NCI-H146 (cell line): ENCODE results near the gene PRR18.
"Not testable (repeated sequence)": the region's sequence is repeated elsewhere in the genome, so short reads cannot be mapped to it uniquely, and the experiment has no call there.

Experiments
- DNase-seq: peaks from one replicate; lab custom pipeline; 2025; lab: John Stamatoyannopoulos, UW

The PRR18 gene, protein sequence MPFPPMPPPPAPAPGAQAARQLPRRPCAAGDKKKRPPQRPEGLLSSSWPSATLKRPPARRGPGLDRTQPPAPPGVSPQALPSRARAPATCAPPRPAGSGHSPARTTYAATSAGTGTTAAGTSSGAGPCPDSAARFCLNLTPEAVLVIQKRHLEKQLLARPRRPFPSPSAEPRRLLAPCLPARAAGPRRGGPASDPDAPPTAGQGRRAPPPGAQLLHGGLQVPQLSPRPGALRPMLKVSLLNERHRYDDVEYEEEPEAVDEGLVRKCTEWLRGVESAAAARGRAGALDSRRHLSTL

DNA sequence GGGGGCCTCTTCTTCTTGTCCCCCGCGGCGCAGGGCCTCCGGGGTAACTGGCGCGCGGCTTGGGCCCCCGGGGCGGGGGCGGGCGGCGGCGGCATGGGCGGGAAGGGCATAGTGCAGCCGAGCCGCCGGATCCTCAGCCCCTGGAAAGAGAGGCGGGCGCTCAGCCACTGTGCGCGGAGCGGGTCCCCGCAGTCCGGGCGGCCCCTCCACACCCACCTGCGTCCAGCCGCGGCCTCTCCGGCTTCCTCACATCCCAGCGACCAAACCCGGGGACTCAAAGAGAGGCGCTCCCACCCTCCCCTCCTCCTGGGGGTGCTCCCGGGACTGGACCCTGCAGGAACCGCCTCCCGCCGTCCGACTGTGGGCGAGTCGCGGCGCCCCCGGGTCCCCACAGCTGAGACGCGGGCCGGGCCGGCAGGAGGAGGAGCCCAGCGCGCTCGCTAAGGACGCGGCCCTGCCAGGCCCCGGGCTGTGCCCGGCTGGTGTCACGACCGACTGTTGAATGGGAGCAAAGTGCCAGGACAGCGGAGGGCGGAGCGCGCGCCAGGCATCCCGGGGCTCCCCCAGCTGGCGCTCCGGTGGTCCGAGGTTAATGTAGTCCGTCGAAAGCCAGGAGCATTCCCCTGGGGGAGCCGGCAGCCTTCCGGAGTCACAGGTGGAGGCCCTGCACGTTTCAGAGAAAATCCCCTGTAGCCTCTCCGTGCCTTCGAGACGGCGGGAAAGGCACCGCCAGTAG is at the start of gene PRR18:
Gene PRR18, minus strand, starts transcription at position 360 of the 736 bp plus-strand sequence. Its CDS starts 250 bp downstream, at position 110.
- peak; percentile 83 for DNase-seq

DNA sequence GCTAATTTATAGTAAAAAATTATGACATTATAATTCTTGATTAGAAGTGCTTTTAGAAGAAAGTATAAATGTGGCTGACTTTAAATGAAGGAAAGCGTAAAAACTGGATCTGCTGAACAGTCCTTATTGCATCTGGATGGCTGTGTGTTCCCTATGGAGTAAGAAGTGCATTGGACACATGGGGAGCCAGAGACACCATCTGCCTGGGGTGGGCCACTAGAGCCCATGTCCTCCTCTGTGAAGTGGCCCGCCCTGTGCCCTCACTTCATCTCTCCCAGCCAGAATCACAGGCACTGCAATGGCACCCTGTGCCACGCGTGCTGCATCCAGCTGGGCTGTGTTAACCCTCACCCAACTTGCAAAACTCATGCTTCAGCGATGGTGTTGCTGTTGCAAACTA is 47.4 kb upstream of the PRR18 start:
- DNase-seq, result no peak

DNA sequence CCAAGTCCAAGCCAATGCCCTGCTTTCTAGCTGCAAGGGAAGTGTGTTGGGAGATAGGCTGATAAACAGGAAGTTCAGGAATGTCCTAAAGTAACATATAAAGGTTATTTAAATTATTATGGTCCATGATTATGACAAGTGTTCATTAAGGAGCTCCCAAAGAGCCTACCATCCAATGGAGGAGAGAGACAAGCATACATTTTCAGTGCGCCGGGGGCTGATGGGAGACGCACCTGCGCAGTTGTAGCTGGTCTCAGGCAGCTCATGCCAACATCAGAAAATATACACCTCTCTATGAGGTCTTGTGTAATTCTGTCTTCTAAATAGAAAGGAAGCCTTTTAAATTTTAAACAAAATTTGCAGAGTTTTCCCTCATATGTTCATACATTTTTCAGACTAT is 46.8 kb upstream of the PRR18 start:
- no peak for DNase-seq

DNA sequence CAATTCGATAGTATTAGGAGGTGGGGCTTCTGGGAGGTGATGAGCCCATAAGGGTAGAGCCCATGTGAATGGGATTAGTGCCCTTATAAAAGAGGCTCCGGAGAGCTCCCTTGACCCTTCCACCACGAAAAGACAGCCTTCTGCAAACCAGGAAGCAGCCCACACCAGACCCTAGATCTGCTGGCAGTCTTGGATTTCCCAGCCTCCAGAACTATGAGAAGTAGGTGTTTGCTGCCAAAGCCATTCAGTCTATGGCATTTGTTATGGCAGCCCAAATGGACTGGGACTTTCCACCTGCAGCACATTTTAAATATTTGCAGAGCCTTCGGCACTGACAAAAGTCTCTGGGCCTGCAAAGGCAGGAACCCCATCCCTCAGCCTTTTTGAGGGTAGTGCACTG is 46.0 kb upstream of the PRR18 start:
- no peak for DNase-seq

DNA sequence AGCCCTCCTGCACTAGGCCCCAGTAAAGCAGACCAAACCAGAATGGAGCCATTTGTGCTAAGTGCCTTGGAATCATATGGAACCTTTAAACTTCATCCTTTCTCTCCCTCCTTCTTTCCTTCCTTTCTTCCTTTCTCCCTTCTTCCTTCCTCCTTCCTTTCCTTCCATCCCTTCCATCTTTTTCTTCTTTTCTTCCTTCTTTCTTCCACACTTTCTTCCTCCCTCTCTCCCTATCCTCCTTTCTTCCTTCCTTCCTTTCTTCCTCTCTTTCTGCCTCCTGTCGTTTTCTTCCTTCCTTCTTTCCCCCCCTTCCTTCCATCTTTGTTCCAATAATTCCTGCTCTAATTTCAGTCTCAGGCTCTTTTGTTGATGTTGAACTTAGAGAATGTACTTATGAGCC is 45.3 kb upstream of the PRR18 start:
- no peak for DNase-seq

DNA sequence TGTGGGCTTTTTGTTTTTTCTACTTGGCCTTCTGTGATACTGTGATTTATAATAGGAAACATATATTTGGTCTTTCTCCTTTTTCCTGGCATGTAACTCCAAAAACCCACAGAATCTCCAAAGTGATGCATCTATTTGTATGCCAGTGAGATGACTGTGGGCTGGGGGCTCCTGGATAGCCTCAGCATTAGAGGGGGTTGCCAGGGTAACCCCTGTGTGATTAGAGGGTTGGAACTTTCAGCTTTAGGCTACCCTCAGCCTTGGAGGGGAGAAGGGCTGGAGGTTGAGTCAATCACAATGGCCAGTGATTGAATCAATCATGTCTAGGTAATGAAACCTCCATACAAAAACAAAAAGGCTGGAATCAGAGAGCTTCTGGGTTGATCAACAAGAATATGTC is 44.7 kb upstream of the PRR18 start:
- DNase-seq, result no peak

DNA sequence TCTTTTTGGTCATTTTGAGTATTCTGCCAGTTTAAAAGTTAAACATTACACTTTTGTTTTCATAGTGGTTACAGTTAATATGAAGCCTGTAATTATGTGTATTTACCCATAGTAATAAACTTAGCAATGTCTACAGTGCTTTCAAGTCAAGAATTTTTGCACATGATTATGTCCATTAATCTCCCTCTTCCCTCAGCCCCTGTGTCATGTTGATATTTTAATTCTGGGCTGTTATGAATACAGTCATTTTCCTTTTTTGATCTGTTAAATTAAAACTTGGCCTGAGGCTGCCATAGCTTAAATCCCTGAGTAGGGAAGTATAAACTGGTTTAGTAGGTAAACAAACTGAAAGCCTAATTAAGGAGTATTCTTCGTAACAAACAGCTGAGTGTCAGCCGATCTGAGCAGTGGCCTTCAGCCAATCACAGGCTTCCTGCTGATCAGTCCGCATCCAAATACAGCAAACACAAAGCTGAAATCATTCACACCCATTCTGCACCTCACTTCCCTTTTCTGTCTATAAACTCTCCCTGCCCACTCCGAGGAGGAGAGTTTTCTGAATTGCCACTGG is 43.6 kb upstream of the PRR18 start:
- DNase-seq, result peak; percentile 77

DNA sequence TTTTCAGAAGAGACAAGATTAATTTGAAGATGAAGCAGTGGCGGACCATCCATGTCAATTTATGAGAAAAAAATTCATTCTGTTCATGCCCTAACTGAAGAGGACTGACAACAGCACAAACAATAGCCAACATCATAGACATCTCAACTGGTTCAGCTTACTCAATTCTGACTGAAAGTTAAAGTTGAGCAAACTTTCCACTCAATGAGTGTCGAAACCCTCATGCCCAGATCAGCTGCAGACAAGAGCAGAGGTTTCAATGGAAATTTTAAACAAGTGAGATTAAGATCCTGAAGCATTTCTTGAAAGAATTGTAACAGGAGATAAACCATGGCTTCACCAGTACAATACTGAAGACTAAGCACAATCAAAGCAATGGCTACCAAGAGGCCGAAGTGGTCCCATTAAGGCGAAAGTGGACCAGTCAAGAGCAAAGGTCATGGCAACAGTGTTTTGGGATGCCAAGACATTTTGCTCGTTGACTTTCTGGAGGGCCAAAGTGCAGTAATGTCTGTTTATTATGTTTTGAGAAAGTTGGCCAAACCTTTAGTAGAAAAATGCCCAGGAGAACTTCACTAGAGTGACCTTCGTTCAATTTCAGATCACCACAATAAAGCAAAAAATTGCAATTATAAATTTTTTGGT is 40.2 kb upstream of the PRR18 start:
- no peak for DNase-seq

DNA sequence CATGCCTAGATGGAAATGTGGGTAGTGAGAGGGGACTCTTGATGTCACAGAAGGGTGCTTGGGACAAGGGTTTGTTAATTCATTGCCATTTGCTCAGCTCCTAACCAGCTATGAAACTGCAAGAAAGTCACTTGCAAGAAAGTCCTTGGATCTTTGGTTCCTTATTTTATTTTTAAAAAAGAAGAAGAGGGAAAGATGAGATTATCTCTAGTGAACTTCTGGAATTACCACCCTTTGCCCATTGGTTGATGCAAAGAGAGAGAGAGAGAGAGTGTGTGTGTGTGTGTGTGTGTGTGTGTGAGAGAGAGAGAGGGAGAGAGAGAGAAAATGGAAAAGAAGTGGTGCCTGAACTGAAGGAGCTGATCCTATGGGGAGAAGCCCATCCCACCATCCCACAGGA is 38.8 kb upstream of the PRR18 start:
- DNase-seq, result no peak

DNA sequence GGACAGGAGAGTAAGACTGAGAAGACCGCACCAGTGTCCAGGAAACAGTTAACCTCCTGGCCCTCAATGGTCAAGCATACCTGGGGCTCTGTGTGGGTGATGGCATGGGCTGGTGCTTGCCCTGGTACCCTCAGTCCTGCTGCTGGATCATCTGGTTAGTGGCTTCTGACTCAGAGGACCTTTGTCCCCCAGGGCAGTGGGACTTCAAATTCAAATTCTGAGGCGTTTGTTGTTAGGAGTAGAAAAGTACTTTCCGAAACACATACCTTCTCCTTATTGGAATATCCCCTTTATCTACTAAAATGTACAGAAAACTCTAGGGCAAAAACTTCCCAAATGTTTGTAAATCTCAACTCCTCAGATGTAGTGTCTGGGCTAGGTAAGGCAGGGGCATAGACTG is 38.3 kb upstream of the PRR18 start:
- DNase-seq, result no peak

DNA sequence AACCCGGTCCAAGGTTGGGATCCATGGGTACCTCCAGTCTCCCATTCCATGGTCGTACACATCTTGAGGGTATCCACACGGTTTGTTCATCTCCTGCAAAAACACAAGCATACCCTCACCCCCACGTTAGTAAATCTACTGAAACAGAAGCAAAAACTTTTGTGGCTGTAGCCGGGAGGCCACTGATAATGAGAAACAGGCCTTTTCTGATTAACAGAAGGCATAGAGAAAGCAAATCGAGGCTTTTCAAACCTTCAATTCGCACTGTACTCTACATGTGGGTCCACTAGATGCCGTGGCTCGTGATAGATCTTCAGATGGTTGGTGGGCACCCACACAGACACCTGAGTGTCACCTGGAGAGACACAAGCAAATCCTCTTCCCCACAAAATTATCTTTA is 37.5 kb upstream of the PRR18 start:
- not testable (repeated sequence) for DNase-seq

DNA sequence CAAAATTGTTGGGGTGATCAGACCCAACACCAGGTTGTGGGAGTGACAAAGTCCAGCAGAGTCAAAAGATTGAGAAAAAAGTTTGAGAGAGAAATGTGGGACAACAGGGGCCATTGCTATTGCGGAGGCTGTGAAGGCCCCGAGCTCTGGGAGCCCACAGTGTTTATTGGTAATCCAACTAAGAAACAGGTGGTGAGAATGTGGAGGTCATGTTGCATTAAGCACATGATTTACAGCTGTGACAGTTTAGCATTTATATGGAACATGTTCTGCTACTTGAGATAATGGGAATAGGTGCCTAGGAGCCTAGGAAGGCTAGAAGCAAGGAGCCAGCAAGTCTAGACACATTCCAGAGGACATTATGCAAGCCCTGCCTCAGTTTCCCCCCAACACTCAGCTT is 36.7 kb upstream of the PRR18 start:
- not testable (repeated sequence) for DNase-seq

DNA sequence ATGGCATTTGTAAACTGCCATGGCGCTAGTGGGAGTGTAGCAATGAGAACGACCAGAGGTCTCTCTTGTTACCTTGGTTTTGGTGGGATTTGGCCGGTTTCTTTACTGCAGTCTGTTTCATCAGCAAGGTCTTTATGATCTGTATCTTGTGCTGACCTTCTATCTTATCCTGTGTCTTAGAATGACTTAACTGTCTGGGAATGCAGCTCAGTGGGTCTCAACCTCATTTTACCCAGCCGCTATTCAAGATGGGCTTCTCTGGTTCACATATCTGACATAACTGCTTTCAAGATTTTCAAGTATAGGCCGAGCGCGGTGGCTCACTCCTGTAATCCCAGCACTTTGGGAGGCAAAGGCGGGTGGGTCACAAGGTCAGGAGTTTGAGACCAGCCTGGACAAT is 36.0 kb upstream of the PRR18 start:
- no peak for DNase-seq

DNA sequence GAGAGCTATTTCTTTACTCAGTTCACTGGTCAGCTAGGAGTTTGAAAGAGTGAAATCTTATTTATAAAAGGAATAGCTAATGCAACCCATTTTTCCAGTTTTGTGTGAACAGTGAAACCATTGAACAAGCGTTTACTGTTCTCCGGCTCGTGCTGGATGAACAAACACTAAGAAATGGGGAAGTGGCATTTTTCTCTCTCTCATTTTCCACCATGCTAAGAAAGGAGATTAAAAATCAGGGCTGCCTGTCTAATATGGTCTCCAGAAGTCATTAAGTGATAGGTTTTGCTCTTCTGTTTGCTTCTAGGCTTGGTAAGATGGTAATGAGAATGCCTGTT is 34.9 kb upstream of the PRR18 start:
- no peak for DNase-seq

DNA sequence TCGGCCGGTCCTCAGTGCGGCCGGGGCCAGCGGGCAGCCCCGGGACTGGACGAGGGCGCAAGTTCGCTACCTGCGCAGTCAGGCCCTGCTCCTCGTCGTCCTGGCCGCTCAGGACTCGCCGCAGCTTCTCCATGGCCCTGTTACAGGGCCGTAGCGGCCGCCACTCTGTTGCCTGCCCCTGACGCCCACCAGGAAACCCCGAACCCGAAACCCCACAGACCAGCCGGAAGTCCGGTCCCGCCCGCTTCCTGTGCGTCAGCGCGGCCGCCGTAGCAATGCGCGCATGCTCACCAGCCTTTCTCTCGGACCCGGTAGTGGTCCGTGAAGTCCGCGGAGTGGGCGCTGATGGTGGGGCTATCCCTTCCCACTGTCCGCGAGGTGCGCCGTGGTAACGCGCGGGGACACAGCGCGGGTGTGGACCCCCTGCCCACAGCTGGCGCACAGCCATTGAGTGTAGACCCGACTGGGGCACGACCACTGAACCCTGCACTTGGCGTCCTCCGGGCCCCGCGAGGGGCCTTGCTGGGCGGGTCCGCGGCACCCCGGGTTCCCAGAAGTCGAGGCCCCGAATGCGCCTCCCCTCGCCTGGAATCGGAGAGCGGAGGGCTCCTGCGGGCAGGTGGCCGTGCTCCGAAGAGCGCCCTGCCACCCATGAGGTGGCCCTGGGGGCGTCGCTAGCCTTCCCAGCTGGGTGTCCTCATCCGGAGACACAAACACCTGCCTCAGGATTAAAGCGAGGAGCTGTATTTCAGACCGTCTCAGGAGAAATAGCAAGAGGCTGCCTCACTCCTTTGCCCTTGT is 34.4 kb upstream of the PRR18 start, which contains the start of gene SFT2D1:
Gene SFT2D1, minus strand, starts transcription at position 197 of the 801 bp plus-strand sequence. Its CDS starts 64 bp downstream, at position 133.
- DNase-seq, result peak; percentile 91

DNA sequence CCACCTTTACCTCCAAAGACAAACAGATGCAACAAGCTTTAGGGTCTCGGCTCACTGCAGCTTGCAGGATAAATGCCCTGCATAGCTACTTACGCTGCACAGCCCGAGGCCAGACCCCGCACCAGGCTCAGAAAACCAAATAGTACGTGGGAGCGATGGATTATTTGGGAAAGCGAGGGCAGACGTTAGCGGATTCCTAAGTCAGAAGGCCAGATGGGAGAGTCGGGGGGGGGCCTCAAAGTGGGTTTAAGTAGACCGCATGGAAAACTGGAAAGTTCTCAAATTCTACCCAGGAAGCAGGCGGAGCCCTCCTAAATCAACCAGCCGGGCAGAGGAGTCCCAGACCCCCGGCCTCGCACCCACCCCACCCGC is 33.8 kb upstream of the PRR18 start:
- peak; percentile 44 for DNase-seq

DNA sequence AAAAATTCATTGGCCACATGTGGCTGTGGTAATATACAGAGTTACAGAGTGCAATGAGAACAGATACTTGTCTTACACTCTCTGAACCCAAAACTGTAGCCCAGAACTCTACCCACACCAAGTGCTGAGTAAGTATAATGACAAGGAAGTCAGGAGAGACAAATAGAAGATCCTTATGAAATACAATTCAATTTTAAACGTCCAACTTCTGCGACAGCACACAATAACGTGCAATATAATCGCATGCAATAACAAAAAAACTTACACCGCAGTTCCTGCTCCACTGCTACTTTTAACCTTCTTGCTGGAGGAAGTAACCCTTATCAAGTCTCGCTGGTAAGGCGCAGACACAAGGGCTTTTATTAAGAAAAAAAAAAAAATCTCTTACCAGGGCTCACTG is 33.3 kb upstream of the PRR18 start:
- DNase-seq, result no peak

DNA sequence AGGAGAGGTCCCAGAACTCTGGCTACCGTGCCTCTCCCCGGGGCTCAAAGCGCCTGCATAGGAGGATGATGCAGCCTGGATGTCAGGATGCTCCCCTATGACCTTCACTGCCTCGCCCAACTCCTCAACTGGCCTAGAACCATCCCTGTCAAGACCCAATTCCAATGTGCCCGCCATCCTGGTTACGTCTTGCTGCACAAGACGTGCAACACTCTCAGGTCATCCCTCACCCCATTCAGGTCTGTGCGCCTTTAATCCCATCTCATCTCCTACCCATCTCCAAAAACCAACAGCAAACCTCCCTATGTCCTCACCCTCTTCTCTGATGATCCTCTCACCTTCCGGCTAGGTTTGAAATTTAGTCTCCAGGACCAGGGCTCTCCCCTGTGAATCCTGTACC is 30.7 kb upstream of the PRR18 start:
- DNase-seq, result no peak

DNA sequence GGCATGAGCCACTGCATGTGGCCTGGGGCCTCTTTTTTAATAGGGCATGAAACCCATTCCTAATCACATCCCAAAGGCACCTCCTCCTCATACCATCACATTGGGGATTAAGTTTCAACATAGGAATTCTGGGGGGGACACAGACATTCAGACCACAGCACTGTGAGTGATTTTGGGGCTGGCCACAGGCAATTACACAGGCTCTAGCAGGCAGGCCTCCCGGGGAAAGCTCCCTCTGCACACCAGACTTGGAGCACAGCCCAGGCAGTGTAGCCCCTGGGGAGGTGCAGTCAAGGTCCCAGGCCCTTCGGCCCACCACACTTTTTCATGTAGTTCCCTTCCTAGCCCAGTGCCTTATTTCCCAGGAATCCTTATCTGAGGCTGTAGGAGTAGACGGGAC is 28.7 kb upstream of the PRR18 start:
- DNase-seq, result no peak

DNA sequence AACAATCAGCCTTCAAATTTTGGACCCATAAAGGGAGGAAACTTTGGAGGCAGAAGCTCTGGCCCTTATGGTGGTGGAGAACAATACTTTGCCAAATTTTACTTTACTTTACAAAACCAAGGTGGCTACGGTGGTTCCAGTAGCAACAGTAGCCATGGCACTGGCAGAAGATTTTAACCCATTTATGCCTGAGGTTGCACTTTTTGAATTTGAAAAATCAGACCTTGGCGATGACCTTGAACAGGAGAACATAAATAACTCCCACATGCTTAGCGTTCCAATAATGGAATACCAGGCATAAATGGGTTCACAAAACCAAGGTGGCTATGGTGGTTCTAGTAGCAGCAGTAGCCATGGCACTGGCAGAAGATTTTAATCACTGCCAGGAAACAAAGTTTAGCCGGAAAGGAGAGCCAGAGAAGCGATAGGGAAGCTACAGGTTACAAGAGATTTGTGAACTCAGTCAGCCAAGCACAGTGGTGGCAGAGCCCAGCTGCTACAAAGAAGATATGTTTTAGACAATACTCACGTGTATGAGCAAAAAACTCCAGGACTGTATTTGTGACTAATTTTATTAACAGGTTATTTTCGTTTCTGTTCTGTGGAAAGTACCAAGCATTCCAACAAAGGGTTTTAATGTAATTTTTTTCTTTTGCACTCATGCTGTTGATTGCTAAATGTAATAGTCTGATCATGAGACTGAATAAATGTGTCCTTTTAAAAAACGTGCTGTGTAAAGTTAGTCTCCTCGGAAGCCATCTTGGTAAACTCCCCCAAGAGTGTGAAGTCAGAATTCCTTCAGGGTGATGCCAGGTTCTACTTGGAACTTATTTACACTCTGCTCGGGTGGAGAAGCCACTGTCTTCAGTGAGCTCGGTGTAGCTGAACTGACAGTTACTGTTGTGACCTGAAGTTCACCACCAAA is 27.4 kb upstream of the PRR18 start:
- DNase-seq, result no peak

DNA sequence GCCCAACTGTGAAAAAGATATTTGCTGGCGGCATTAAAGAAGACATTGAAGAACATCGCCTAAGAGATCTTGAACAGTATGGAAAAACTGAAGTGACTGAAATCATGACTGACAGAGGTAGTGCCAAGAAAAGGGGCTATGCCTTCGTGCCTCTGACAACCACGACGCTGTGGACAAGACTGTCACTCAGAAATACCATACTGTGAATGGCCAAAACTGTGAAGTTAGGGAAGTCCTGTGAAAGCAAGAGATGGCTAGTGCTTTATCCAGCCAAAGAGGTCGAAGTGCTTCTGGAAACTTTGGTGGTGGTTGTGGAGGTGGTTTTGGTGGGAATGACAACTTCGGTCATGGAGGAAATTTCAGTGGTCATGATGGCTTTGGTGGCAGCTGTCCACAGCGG is 26.7 kb upstream of the PRR18 start:
- DNase-seq, result no peak
